Measurements from ENCODE around the gene SARNP. TPM values are rescaled to one million over a fixed set of nuclear protein-coding genes. Genes with fewer than 3 reads are reported as not detected.

Gene SARNP
- total and polyA plus RNA-seq, 8 donors, result 16.1 to 200 (median 87.1) TPM

DNA sequence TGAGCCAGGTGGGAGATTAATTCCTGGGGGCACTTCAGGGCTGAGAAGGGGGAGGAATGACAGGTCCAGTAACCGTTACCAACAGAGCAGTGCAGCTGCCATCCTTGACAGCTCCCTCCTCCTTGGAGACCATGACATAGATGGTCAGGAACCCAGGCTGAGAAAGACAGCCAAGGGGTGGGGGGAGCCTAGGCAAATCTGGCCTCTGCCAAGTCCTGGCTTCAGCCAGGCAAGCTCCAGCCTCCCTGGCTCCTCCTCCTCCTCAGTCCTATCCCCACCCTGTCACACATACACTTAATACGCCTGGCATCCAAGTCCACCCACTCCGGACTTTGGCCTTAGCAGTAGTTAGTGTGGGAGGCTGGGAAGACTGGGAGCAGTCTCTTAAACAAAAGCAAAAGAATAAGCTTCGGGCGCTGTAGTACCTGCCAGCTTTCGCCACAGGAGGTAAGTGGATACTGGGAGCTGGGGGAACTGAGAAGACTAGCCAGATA lies 97.4 kb downstream of the SARNP start, which contains the start of gene RDH5:
RDH5 (plus strand) TSS at position 323 of the 494 bp plus-strand sequence. CDS start 792 bp downstream, outside the sequence.
- peak; percentile 87 to 94 for DNase-seq
- H3K36me3 ChIP-seq, result peaks cover 10 to 38% (median 20%) of the 10 kb centered on the region in 4 donors
- intact Hi-C loops (cut with DNase I; ENCODE audit: low total_unique reads), result no loop called here
- TF ChIP-seq, protein P1, sequence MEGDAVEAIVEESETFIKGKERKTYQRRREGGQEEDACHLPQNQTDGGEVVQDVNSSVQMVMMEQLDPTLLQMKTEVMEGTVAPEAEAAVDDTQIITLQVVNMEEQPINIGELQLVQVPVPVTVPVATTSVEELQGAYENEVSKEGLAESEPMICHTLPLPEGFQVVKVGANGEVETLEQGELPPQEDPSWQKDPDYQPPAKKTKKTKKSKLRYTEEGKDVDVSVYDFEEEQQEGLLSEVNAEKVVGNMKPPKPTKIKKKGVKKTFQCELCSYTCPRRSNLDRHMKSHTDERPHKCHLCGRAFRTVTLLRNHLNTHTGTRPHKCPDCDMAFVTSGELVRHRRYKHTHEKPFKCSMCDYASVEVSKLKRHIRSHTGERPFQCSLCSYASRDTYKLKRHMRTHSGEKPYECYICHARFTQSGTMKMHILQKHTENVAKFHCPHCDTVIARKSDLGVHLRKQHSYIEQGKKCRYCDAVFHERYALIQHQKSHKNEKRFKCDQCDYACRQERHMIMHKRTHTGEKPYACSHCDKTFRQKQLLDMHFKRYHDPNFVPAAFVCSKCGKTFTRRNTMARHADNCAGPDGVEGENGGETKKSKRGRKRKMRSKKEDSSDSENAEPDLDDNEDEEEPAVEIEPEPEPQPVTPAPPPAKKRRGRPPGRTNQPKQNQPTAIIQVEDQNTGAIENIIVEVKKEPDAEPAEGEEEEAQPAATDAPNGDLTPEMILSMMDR (IDR thresholded peaks at IDR 0.05), result no peak
- TF ChIP-seq EP300 (IDR thresholded peaks at IDR 0.05) (peak; percentile 60), POLR2A (IDR thresholded peaks at IDR 0.05) (peak in 1 of 4 donors; percentile 33), POLR2AphosphoS5 (IDR thresholded peaks at IDR 0.05) (peak in 2 of 3 donors; percentile 66 to 90)
- WGBS, 5 donors, result 15 to 33% (median 23%) methylated on average over 6 of the region's 6 CpGs
- H3K4me3 ChIP-seq, result peak within 1 kb of the TSS in 2 of 4 donors; percentile 20 to 21
- H3K9me3 ChIP-seq, result no peaks in the 10 kb centered on the region
- H3K4me1 ChIP-seq, result peaks cover 82 to 93% (median 91%) of the 10 kb centered on the region in 4 donors
- H3K27me3 ChIP-seq, result no peaks in the 10 kb centered on the region
- peak within 1 kb of the TSS; percentile 69 to 100 (median 97) for H3K27ac ChIP-seq

DNA sequence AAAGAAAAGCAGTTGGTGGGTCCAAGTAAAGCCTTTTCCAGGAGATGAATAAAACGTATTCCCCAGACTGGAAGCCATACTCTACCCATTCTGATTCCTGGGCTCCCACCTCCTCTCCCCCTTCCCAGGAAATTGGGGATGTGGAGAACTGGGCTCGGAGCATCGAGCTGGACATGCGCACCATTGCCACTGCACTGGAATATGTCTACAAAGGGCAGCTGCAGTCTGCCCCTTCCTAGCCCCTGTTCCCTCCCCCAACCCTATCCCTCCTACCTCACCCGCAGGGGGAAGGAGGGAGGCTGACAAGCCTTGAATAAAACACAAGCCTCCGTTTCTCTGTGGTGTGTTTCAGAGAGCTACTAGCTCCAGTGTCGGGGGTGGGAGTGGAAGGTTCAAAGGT lies 98.2 kb downstream of the SARNP start:
- intact Hi-C loops (cut with DNase I; ENCODE audit: low total_unique reads), result no loop called here
- Histone ChIP-seq H3K36me3 (peaks cover 4 to 31% (median 12%) of the 10 kb centered on the region in 4 donors), H3K27ac (peak overlapping the region; percentile 69 to 100 (median 97)), H3K4me3 (no peak overlapping the region), H3K9me3 (no peaks in the 10 kb centered on the region), H3K27me3 (no peaks in the 10 kb centered on the region), H3K4me1 (peaks cover 82 to 91% (median 87%) of the 10 kb centered on the region in 4 donors)
- DNase-seq, result no peak
- 69 to 76% (median 71%) methylated on average over 6 to 7 of the region's 7 CpGs for WGBS, 5 donors
- TF ChIP-seq EP300 (IDR thresholded peaks at IDR 0.05) (no peak), POLR2A (IDR thresholded peaks at IDR 0.05) (no peak), POLR2AphosphoS5 (IDR thresholded peaks at IDR 0.05) (no peak)
- TF ChIP-seq, protein P1 (IDR thresholded peaks at IDR 0.05), result no peak

DNA sequence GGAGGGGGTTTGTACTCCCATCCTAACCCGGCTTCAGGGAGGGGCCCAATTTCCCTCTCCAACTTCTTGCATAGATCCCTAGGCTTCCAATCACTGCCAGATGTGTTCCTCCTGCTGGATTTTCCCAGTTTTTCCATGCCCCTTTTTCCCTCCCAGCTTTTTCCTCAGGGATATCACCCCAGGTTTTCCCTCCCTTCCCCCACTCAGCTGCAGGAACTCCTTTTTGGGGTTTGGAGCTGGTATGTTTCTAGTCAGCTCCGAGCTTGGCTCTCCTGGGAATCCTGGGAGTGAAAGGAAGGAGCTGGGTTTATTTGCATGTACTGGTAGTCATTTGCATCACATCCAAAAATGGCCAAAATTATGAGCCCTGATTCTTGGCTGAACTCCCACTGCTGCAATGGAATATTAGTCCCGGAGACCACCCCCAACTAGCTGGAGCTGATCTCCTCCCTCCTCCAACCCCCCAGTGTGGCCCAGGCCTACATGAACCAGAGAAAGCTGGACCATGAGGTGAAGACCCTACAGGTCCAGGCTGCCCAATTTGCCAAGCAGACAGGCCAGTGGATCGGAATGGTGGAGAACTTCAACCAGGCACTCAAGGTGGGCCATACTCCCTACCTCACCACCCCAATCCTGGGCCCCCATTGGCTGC lies 98.8 kb downstream of the SARNP start:
- TF ChIP-seq POLR2A (IDR thresholded peaks at IDR 0.05), result no peak
- no peak for TF ChIP-seq POLR2AphosphoS5 (IDR thresholded peaks at IDR 0.05)
- no peak for TF ChIP-seq EP300 (IDR thresholded peaks at IDR 0.05)
- TF ChIP-seq, protein P1 (IDR thresholded peaks at IDR 0.05), result no peak
- H3K36me3 ChIP-seq, result peaks cover 0 to 24% (median 6%) of the 10 kb centered on the region in 4 donors
- intact Hi-C loops (cut with DNase I; ENCODE audit: low total_unique reads), result no loop called here
- H3K4me3 ChIP-seq, result no peak overlapping the region
- peak in 1 of 2 donors; percentile 69 for DNase-seq
- 57 to 81% (median 67%) methylated on average over 4 of the region's 4 CpGs for WGBS, 5 donors
- H3K9me3 ChIP-seq, result no peaks in the 10 kb centered on the region
- H3K4me1 ChIP-seq, result peaks cover 75 to 85% (median 82%) of the 10 kb centered on the region in 4 donors
- peak overlapping the region; percentile 44 to 100 (median 97) for H3K27ac ChIP-seq
- no peaks in the 10 kb centered on the region for H3K27me3 ChIP-seq

DNA sequence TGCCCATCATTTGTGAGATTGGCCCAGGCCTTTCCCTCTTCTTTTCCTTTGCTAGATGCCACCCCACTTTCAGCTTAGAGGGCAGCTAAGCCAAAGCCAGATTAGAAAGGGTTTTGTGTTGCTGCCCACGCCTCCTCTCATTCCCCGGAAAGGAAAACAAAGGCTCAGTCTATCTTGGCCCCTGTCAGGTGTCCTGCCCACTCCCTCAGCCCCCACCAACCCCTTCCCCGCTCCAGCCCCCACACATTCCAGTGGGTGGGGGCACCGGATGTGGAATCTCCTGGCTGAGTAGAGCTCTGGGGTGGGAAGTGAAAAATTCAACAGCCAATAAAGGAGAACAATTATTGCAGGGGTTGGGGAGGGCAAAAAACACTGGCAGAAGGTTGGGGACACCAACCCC lies 99.5 kb downstream of the SARNP start:
- DNase-seq, result peak in 1 of 2 donors; percentile 43
- TF ChIP-seq EP300 (IDR thresholded peaks at IDR 0.05) (no peak), POLR2A (IDR thresholded peaks at IDR 0.05) (no peak), POLR2AphosphoS5 (IDR thresholded peaks at IDR 0.05) (no peak)
- TF ChIP-seq, protein P1 (IDR thresholded peaks at IDR 0.05), result no peak
- Histone ChIP-seq H3K27ac (peak overlapping the region; percentile 44 to 100 (median 97)), H3K4me3 (peak overlapping the region in 1 of 4 donors; percentile 82), H3K27me3 (no peaks in the 10 kb centered on the region), H3K36me3 (peaks cover 0 to 17% (median under 1%) of the 10 kb centered on the region in 4 donors), H3K9me3 (no peaks in the 10 kb centered on the region), H3K4me1 (peaks cover 68 to 83% (median 77%) of the 10 kb centered on the region in 4 donors)
- intact Hi-C loops (cut with DNase I; ENCODE audit: low total_unique reads), result no loop called here
- WGBS, 5 donors, result 21 to 27% (median 25%) methylated on average over 4 of the region's 4 CpGs

Data from stomach (tissue), 9 donors.